GM12865 (cell line): ENCODE data around the gene SPATS2L.
A peak's percentile ranks its signal among the peaks of the same experiment; 100 is the strongest.

Experiments
- DNase-seq: peaks from one replicate; pipeline ENCODE4 v3.0.0; 2010; ENCODE audit warnings: low read depth
- H3K4me3 ChIP-seq: 2 replicates; pipeline ENCODE4 v1.5.1; 2011; ENCODE audit warnings: mild to moderate bottlenecking, low read depth, low read length, control low read depth
- TF ChIP-seq, protein P1 (sequence below): IDR thresholded peaks from 2 replicates; pipeline ENCODE4 v1.5.1; 2011; ENCODE audit warnings: low read length, control low read depth, low read depth, inconsistent platforms; ENCODE audit not compliant: insufficient read depth; ENCODE audit errors: missing control alignments

Gene SPATS2L

DNA sequence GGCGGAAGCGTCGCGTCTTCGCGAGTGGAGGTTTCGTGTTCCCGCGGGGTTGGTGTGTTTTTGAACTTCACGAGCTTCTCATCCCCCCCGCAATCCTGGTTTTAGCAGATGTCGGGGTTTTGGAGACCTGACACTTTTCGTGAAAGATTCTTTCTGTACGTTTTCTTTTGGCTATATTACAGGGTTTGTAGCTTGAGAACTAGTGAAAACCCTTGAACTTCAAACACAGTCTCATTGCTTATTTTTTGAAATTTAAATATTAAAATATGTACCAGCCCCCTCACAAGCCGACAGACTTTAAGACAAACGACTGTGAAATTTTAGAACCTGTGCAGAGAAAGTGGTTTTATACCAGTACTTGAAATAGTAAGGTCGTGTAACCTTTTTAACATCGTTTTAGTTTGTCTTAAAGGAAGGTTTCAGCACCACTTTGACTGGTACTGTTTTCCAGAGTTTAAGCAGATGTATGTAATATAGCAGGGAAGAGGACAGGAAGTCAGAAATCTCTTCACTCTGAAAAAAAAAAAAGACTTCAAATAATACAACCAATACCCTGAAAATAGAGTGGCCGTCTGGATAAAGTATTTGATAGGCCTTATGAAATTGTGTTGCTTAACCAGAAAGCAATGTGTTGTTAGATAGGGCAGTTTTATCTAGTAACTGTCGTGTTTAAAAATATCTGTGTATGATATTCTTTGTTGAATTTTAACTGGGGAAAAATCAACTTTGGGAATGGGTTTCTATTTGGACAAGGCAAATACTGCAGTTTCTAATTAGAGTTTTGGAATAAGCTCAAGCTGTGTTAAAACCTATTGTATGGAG is 1.4 kb downstream of the SPATS2L start:
- peak overlapping the region; percentile 69 for H3K4me3 ChIP-seq
- TF ChIP-seq, protein P1, sequence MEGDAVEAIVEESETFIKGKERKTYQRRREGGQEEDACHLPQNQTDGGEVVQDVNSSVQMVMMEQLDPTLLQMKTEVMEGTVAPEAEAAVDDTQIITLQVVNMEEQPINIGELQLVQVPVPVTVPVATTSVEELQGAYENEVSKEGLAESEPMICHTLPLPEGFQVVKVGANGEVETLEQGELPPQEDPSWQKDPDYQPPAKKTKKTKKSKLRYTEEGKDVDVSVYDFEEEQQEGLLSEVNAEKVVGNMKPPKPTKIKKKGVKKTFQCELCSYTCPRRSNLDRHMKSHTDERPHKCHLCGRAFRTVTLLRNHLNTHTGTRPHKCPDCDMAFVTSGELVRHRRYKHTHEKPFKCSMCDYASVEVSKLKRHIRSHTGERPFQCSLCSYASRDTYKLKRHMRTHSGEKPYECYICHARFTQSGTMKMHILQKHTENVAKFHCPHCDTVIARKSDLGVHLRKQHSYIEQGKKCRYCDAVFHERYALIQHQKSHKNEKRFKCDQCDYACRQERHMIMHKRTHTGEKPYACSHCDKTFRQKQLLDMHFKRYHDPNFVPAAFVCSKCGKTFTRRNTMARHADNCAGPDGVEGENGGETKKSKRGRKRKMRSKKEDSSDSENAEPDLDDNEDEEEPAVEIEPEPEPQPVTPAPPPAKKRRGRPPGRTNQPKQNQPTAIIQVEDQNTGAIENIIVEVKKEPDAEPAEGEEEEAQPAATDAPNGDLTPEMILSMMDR = no peak
- no peak for DNase-seq

DNA sequence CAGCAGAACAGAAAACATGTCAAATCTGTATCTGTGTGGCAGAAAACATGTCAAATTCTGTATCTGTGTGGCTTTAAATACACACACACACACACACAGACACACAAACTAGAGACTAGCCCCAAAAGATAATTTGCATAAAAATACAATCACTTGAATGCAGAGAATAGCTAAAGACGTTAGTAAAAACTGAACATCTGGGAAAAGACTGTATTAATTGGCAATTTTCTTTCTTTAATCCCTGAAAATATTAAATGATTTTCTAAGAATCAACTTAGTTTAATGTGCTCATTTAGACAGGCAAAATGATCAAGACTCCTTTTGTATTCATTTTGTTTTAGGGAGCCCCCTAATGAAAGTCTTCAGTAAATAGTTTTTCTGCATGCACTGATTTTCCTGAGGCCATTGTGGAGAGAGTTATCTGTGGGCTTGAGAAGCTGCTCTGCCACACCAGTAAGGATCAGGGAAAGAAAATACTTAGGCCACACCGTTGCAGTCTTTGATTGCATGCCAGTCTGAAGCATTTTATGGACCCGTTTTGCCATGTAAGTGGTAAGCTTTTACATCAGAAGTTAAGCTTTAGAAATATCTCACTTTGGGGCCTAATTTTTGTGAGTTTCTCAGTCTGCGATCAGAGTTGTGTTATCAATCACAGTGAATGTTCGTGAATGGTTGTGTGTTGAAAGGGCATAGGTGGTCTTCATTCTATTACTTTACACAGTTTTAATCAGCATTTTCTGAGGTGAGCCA is 2.2 kb downstream of the SPATS2L start:
- H3K4me3 ChIP-seq = no peak overlapping the region
- peak; percentile 11 for DNase-seq
- TF ChIP-seq, protein P1 = no peak

DNA sequence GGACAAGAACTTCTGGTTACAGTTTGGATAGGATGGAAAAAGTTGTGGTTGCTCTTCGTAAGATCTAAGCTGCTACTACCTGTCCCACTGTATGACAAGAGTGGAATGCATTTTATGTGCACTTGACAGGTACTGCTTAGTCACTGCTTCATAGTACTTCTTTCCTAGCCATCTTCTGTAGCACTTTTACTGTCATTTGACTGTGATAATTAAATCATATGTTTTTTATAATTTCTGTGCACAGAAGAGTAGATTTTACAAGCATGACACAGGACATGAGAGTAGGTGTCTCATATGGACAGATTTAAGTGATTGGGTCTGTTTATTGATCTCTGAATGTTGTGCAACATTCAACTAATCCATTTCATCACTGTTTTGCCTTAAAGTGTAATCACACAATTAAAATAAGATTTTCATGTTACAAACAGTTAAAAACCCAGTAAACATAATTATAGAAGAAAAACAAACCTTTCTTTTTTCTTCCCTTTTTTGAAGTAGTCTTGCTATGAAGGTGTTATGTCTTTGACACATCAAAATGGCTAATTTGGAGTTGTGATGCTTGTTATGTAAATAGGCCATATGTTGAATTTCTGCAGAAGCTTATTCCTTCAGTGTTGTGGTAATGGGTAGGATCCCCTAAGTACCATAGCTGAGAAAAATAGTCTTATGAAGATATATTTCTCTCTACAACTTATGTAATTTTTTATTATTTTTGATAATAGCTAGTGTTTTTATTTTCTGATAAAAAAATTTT is 3.0 kb downstream of the SPATS2L start:
- no peak for DNase-seq
- no peak overlapping the region for H3K4me3 ChIP-seq
- TF ChIP-seq, protein P1 = no peak

DNA sequence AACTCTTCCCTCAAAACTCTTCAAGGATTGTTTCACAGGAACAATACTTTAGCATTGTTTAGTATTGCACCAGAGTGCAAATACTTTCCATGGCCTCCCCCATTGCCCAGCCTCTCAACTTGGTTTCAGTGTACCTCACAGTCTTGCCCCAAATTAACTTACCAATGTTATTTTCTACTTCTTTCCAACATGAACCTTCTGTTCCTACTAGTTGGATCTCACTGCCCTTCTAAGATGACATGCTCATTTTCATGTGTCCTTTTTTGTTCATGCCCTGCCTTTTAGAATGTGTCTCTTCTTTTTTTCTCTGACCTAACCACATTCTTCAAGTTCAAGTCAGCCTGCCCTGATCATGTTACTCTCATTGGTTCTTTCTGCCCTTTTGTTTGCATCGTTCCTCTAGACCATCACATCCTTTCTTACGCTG is 4.1 kb downstream of the SPATS2L start:
- DNase-seq = no peak
- TF ChIP-seq, protein P1 = no peak
- no peak overlapping the region for H3K4me3 ChIP-seq

DNA sequence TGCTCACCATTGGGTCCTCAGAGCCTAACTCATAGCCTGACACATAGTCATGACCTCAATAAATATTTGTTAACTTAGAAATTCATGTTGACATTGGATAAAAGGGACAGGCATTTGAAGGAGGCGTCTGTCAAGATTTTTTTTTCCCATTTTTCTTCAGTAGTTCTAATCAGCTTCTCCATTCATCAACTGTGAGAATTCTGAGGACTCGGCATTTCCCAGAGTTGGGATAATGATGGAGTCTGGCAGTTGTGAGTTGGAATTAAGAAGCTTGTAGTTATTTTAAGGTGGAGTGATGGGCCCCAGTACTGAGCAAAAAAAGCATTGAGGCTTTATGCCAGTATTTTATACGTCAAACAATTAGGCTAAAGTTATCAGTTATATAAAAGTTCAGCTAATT is 4.6 kb downstream of the SPATS2L start:
- no peak for DNase-seq
- H3K4me3 ChIP-seq = no peak overlapping the region
- TF ChIP-seq, protein P1 = no peak

DNA sequence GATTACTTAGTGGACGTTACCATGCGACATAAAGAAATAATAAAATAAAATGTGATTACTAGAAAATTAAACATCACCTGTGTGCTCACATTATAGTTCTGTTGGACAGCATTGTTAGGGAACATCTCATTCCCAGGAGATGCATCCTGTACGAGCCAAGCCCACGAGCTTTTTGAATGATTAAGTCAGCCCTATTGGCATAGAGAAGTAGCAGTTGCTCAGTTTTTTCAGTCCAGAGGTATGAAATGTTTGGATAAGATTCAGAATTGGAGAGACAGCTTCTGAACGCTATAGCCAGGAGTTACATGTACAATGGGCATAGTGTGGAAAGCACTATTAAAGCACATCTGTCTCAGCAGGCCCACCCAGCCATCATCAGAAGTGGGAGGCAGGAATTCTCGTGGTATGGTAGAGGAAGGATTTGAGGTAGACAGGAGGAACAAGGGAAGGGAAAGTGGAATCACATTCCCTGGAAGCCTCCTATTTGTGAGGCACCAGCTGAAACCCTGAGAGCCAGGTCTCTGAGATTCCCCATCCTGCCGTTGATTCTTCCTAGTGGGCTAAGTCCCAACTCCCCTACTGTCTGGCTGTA is 8.6 kb downstream of the SPATS2L start:
- H3K4me3 ChIP-seq = no peak overlapping the region
- DNase-seq = no peak
- TF ChIP-seq, protein P1 = no peak
